Measurements from ENCODE around the gene SPATA46. TPM values are rescaled to one million over a fixed set of nuclear protein-coding genes. Genes with fewer than 3 reads are reported as not detected.

The SPATA46 gene
- total RNA-seq, 1 donor from 2014 or later: not detected

- no peaks in the 10 kb centered on the region for H3K27me3 ChIP-seq (ENCODE audit: low read depth)
- no peaks in the 10 kb centered on the region for H3K36me3 ChIP-seq
- H3K4me3 ChIP-seq: no peak overlapping the region
- no peaks in the 10 kb centered on the region for H3K9me3 ChIP-seq (replicated peaks)
- DNase-seq: no peak
- intact Hi-C loops (cut with micrococcal nuclease): no loop called here
- H3K4me1 ChIP-seq: no peaks in the 10 kb centered on the region
- H3K27ac ChIP-seq (replicated peaks): no peak overlapping the region
- TF ChIP-seq, protein P1, sequence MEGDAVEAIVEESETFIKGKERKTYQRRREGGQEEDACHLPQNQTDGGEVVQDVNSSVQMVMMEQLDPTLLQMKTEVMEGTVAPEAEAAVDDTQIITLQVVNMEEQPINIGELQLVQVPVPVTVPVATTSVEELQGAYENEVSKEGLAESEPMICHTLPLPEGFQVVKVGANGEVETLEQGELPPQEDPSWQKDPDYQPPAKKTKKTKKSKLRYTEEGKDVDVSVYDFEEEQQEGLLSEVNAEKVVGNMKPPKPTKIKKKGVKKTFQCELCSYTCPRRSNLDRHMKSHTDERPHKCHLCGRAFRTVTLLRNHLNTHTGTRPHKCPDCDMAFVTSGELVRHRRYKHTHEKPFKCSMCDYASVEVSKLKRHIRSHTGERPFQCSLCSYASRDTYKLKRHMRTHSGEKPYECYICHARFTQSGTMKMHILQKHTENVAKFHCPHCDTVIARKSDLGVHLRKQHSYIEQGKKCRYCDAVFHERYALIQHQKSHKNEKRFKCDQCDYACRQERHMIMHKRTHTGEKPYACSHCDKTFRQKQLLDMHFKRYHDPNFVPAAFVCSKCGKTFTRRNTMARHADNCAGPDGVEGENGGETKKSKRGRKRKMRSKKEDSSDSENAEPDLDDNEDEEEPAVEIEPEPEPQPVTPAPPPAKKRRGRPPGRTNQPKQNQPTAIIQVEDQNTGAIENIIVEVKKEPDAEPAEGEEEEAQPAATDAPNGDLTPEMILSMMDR (IDR thresholded peaks at IDR 0.05; ENCODE audit: borderline replicate concordance): no peak
Observed at GRCh38 chr1:162363823-162364222, 12.8 kb downstream of the SPATA46 start.

- no peak overlapping the region for H3K4me3 ChIP-seq
- H3K9me3 ChIP-seq (replicated peaks): no peaks in the 10 kb centered on the region
- H3K27me3 ChIP-seq (ENCODE audit: low read depth): no peaks in the 10 kb centered on the region
- no peaks in the 10 kb centered on the region for H3K36me3 ChIP-seq
- DNase-seq: no peak
- intact Hi-C loops (cut with micrococcal nuclease): no loop called here
- no peak overlapping the region for H3K27ac ChIP-seq (replicated peaks)
- TF ChIP-seq, protein P1 (IDR thresholded peaks at IDR 0.05; ENCODE audit: borderline replicate concordance): no peak
- H3K4me1 ChIP-seq: no peaks in the 10 kb centered on the region
Observed at GRCh38 chr1:162361349-162361748, 15.3 kb downstream of the SPATA46 start.

- no peak overlapping the region for H3K4me3 ChIP-seq
- no peaks in the 10 kb centered on the region for H3K27me3 ChIP-seq (ENCODE audit: low read depth)
- no peaks in the 10 kb centered on the region for H3K4me1 ChIP-seq
- H3K27ac ChIP-seq (replicated peaks): no peak overlapping the region
- intact Hi-C loops (cut with micrococcal nuclease): no loop called here
- no peaks in the 10 kb centered on the region for H3K36me3 ChIP-seq
- no peaks in the 10 kb centered on the region for H3K9me3 ChIP-seq (replicated peaks)
- DNase-seq: no peak
- TF ChIP-seq, protein P1 (IDR thresholded peaks at IDR 0.05; ENCODE audit: borderline replicate concordance): no peak
Observed at GRCh38 chr1:162360874-162361260, 15.8 kb downstream of the SPATA46 start.

DNA sequence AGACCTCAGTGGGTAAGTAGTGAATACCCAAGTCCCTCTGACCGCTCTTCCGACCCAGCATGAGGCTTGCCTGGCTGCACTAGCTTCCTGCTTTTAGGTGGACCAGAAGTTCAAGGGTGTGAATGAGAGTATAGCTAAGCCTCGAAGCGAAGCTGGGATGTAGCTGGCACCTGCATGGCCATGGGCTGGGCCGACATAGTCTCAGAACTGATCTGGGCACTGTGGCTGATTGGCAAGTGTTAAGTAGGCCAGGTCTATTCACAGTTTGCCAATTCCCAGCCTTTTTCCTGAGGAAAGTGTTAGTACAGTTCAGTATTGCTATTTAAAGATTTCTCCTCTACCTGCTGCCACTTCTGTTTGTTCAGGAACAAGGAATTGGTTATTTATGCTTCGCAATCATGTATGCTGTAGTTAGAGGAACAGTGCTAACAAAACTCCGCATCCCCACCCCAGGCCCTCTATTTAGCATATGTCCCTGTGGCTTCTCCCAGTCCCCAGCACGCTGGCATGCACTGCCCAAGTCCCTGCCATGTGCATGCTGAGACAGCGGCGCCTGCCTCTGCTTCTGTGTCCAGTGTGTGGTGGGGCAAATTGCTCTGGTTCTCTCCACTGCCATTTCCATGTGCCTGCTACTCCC is 16.3 kb downstream of the SPATA46 start:
- Histone ChIP-seq H3K4me1 (no peaks in the 10 kb centered on the region), H3K4me3 (no peak overlapping the region), H3K36me3 (no peaks in the 10 kb centered on the region), H3K9me3 (replicated peaks) (no peaks in the 10 kb centered on the region), H3K27me3 (ENCODE audit: low read depth) (no peaks in the 10 kb centered on the region), H3K27ac (replicated peaks) (no peak overlapping the region)
- DNase-seq: no peak
- intact Hi-C loops (cut with micrococcal nuclease): no loop called here
- TF ChIP-seq, protein P1 (IDR thresholded peaks at IDR 0.05; ENCODE audit: borderline replicate concordance): no peak

- TF ChIP-seq, protein P1 (IDR thresholded peaks at IDR 0.05; ENCODE audit: borderline replicate concordance): no peak
- Histone ChIP-seq H3K36me3 (no peaks in the 10 kb centered on the region), H3K27me3 (ENCODE audit: low read depth) (no peaks in the 10 kb centered on the region), H3K9me3 (replicated peaks) (no peaks in the 10 kb centered on the region), H3K4me3 (no peak overlapping the region), H3K27ac (replicated peaks) (no peak overlapping the region), H3K4me1 (no peaks in the 10 kb centered on the region)
- DNase-seq: no peak
- intact Hi-C loops (cut with micrococcal nuclease): no loop called here
Observed at GRCh38 chr1:162359523-162360236, 17.0 kb downstream of the SPATA46 start.

All from left ventricle myocardium inferior (tissue), 1 donor.